ENCODE measurements around the gene TRAPPC2L.

The TRAPPC2L gene

DNA sequence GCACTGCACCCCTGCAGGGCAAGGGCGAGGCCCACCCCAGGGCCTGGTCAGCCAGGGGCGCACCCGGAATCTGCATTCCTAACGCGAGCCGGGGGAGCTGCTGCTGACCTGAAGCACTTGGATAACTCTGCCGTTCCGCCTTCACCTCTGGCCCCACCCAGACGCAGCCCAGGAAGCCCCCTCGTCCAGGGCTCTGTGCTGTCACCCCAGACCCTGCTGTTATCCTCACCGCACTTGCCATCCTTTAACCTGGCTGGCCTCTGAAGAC lies 22.8 kb downstream of the TRAPPC2L start:
- Histone ChIP-seq H3K36me3 (replicated peaks; ENCODE audit: insufficient read depth, low read length) (no peaks in the 10 kb centered on the region), H3K9ac (ENCODE audit: low read length) (no peak overlapping the region)

DNA sequence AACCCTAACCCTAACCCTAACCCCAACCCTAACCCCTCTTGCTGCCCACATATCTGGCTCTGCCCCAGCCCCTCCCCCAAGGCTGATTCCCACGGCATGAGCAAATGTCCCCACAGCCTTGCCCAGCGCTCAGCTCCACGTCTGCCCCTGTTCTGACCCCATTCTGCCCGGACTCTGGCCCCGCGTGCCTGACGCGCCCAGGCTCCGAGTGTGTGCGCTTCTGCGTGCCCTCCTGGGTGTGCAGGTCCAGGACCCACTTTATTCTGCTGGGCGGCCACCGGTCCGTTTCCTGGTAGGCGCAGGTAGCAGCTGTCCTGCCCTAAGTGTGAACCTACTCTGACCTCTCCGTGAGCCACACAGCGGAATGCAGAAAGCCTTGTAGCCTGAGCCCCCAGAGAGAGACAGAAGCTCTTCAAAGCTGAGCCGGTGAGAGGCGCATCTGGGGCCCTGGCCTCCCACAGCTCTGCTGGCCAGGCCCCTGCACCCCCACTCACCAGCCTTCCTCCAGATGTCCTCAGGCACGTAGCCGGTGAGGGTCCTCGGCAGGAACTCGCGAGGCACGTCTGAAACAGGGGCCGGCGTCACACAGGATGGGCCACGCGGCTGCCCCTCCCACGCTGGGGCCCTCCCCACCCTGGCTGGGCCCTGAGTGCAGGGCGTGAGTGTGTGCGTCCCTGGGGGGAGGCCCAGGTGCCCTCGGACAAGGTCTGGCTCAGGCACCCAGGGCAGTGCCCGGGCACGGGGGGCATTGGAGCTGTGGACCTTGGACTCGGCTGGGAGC lies 23.5 kb downstream of the TRAPPC2L start:
- H3K79me2 ChIP-seq (ENCODE audit: low read length) = no peaks in the 10 kb centered on the region
- H3F3A ChIP-seq (ENCODE audit: insufficient read depth, low read length) = no peaks in the 10 kb centered on the region
- no peak overlapping the region for H2AFZ ChIP-seq (ENCODE audit: low read length)
- TF ChIP-seq, protein P1, sequence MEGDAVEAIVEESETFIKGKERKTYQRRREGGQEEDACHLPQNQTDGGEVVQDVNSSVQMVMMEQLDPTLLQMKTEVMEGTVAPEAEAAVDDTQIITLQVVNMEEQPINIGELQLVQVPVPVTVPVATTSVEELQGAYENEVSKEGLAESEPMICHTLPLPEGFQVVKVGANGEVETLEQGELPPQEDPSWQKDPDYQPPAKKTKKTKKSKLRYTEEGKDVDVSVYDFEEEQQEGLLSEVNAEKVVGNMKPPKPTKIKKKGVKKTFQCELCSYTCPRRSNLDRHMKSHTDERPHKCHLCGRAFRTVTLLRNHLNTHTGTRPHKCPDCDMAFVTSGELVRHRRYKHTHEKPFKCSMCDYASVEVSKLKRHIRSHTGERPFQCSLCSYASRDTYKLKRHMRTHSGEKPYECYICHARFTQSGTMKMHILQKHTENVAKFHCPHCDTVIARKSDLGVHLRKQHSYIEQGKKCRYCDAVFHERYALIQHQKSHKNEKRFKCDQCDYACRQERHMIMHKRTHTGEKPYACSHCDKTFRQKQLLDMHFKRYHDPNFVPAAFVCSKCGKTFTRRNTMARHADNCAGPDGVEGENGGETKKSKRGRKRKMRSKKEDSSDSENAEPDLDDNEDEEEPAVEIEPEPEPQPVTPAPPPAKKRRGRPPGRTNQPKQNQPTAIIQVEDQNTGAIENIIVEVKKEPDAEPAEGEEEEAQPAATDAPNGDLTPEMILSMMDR (IDR thresholded peaks at IDR 0.05; ENCODE audit: low read length) = no peak
- TF ChIP-seq EZH2phosphoT487 (IDR thresholded peaks at IDR 0.05; ENCODE audit: low read length) (no peak), EZH2 (optimal IDR thresholded peaks at IDR 0.05; ENCODE audit: low read depth, low read length) (no peak)
- no peaks in the 10 kb centered on the region for H4K20me1 ChIP-seq (ENCODE audit: insufficient read depth, low read length)
- no peaks in the 10 kb centered on the region for H3K4me1 ChIP-seq (ENCODE audit: low read length)
- H3K4me3 ChIP-seq (ENCODE audit: low read length) = no peak overlapping the region
- H3K9ac ChIP-seq (ENCODE audit: low read length) = no peak overlapping the region
- H3K9me2 ChIP-seq (replicated peaks; ENCODE audit: insufficient read depth, low read length) = no peaks in the 10 kb centered on the region
- no peaks in the 10 kb centered on the region for H3K27me3 ChIP-seq (replicated peaks; ENCODE audit: insufficient read depth, low read length)
- no peak for DNase-seq
- H3K36me3 ChIP-seq (replicated peaks; ENCODE audit: insufficient read depth, low read length) = no peaks in the 10 kb centered on the region
- H3K9me3 ChIP-seq (replicated peaks; ENCODE audit: insufficient read depth, low read length) = no peaks in the 10 kb centered on the region
- no peak overlapping the region for H3K27ac ChIP-seq (ENCODE audit: low read length)
- H3K4me2 ChIP-seq (ENCODE audit: low read depth, low read length) = no peak overlapping the region

More for the DNA sequence above, 22.8 kb downstream of the TRAPPC2L start:
- H3K4me2 ChIP-seq (ENCODE audit: low read depth, low read length) = no peak overlapping the region
- H3F3A ChIP-seq (ENCODE audit: insufficient read depth, low read length) = no peaks in the 10 kb centered on the region
- no peak overlapping the region for H2AFZ ChIP-seq (ENCODE audit: low read length)
- H3K4me1 ChIP-seq (ENCODE audit: low read length) = no peaks in the 10 kb centered on the region
- no peak overlapping the region for H3K4me3 ChIP-seq (ENCODE audit: low read length)
- no peaks in the 10 kb centered on the region for H3K9me3 ChIP-seq (replicated peaks; ENCODE audit: insufficient read depth, low read length)
- no peaks in the 10 kb centered on the region for H3K9me2 ChIP-seq (replicated peaks; ENCODE audit: insufficient read depth, low read length)
- H3K79me2 ChIP-seq (ENCODE audit: low read length) = no peaks in the 10 kb centered on the region
- no peaks in the 10 kb centered on the region for H3K27me3 ChIP-seq (replicated peaks; ENCODE audit: insufficient read depth, low read length)
- no peak overlapping the region for H3K27ac ChIP-seq (ENCODE audit: low read length)
- no peak for DNase-seq
- H4K20me1 ChIP-seq (ENCODE audit: insufficient read depth, low read length) = no peaks in the 10 kb centered on the region
- TF ChIP-seq EZH2 (optimal IDR thresholded peaks at IDR 0.05; ENCODE audit: low read depth, low read length) (no peak), EZH2phosphoT487 (IDR thresholded peaks at IDR 0.05; ENCODE audit: low read length) (no peak)
- TF ChIP-seq, protein P1 (IDR thresholded peaks at IDR 0.05; ENCODE audit: low read length) = no peak

DNA sequence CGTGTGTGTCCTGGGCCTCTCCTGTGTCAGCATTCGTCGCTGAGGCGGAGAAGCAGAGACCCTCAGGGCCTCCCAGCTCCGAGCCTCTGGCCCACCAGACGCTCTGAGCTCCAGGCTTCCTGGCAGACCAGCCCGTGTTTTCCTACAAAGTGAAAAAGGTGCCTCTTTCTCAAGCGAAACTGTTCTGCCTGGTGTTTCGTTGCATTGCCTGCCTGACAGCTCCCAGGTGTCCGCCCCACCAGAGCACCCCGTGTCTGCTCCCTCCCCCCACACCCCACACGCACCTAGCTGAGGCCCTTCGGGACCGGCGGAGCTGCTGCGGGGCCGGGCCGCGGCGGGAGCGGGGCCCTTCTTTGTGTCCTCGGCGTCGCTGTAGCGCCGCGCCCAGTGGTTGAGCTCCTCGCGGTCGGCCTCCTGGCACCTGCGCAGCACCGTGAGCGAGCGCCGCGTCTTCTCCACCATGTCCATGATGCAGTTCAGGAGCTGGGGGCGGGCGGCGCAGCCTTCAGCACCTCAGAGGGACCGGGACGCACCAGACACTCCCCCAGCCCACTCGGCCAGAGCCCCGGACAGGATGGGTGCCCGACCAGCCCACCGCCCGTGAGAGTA lies 24.2 kb downstream of the TRAPPC2L start:
- H3K27me3 ChIP-seq (replicated peaks; ENCODE audit: insufficient read depth, low read length) = no peaks in the 10 kb centered on the region
- no peaks in the 10 kb centered on the region for H3K36me3 ChIP-seq (replicated peaks; ENCODE audit: insufficient read depth, low read length)
- H2AFZ ChIP-seq (ENCODE audit: low read length) = no peak overlapping the region
- no peaks in the 10 kb centered on the region for H3K9me3 ChIP-seq (replicated peaks; ENCODE audit: insufficient read depth, low read length)
- H4K20me1 ChIP-seq (ENCODE audit: insufficient read depth, low read length) = no peaks in the 10 kb centered on the region
- H3K4me2 ChIP-seq (ENCODE audit: low read depth, low read length) = no peak overlapping the region
- TF ChIP-seq EZH2phosphoT487 (IDR thresholded peaks at IDR 0.05; ENCODE audit: low read length) (no peak), EZH2 (optimal IDR thresholded peaks at IDR 0.05; ENCODE audit: low read depth, low read length) (no peak)
- TF ChIP-seq, protein P1 (IDR thresholded peaks at IDR 0.05; ENCODE audit: low read length) = no peak
- no peaks in the 10 kb centered on the region for H3K79me2 ChIP-seq (ENCODE audit: low read length)
- H3K27ac ChIP-seq (ENCODE audit: low read length) = no peak overlapping the region
- H3F3A ChIP-seq (ENCODE audit: insufficient read depth, low read length) = no peaks in the 10 kb centered on the region
- H3K4me1 ChIP-seq (ENCODE audit: low read length) = no peaks in the 10 kb centered on the region
- no peak for DNase-seq
- no peaks in the 10 kb centered on the region for H3K9me2 ChIP-seq (replicated peaks; ENCODE audit: insufficient read depth, low read length)
- no peak overlapping the region for H3K9ac ChIP-seq (ENCODE audit: low read length)
- H3K4me3 ChIP-seq (ENCODE audit: low read length) = no peak overlapping the region
